Skin of body (tissue), 2 donors: ENCODE data around the gene ZFP36. TPM values are rescaled to one million over a fixed set of nuclear protein-coding genes. Genes with fewer than 3 reads are reported as not detected.

Experiments
- DNase-seq: peaks from one replicate; lab custom pipeline; 2025; lab: John Stamatoyannopoulos, UW
- total RNA-seq: library from RNA; depleted of rRNA; stranded (reverse); fragments of >200 nt; gene quantifications from one replicate; pipeline ENCODE4 v1.2.3, GENCODE V29; 2014

The ZFP36 gene
- total RNA-seq, 1 donor from 2014 or later: 32.1 TPM

GRCh38 chr19:39405958-39406655, 540 bp upstream of the ZFP36 start:
- peak; percentile 71 for DNase-seq

GRCh38 chr19:39407410-39407659, 688 bp downstream of the ZFP36 start:
- DNase-seq: no peak

GRCh38 chr19:39407660-39408391, 1.2 kb downstream of the ZFP36 start:
- DNase-seq: no peak

DNA sequence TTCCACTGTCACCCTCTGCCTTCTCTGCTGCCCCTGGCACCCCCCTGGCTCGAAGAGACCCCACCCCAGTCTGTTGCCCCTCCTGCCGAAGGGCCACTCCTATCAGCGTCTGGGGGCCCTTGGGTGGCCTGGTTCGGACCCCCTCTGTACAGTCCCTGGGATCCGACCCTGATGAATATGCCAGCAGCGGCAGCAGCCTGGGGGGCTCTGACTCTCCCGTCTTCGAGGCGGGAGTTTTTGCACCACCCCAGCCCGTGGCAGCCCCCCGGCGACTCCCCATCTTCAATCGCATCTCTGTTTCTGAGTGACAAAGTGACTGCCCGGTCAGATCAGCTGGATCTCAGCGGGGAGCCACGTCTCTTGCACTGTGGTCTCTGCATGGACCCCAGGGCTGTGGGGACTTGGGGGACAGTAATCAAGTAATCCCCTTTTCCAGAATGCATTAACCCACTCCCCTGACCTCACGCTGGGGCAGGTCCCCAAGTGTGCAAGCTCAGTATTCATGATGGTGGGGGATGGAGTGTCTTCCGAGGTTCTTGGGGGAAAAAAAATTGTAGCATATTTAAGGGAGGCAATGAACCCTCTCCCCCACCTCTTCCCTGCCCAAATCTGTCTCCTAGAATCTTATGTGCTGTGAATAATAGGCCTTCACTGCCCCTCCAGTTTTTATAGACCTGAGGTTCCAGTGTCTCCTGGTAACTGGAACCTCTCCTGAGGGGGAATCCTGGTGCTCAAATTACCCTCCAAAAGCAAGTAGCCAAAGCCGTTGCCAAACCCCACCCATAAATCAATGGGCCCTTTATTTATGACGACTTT, 2.0 kb downstream of the ZFP36 start:
- DNase-seq: no peak

DNA sequence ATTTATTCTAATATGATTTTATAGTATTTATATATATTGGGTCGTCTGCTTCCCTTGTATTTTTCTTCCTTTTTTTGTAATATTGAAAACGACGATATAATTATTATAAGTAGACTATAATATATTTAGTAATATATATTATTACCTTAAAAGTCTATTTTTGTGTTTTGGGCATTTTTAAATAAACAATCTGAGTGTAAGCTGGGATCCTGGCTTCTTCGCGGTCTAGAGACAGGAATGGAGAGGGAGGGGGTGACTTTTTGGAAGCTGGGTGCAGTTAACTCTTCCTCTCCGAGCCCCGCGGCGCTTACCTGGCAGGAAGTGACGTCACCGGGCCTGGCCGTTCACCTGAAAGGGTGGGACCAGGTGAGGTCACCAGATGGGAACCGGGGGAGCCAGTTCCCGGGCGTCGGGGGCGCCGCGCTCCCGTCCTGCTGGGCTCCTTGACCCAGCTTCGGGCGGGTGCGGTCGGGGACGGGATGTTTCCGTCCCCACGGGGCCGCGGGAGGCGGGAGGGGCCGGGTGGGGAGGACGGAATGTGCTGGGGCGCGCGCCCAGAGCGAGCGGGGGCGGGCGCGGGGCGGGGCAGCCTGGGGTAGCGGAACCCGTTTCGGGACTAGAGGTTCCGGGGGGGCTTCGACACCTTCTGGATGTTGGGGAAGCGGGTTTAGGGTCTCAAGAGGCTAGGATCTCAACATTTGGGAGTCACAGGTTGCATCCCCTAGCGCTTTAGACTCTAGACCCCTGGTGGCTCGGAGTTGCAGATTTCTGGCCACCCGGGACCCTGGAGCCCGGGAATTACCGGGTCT, 2.8 kb downstream of the ZFP36 start:
- DNase-seq: peak; percentile 86

- DNase-seq: peak; percentile 78
Observed at GRCh38 chr19:39410017-39410830, 3.6 kb downstream of the ZFP36 start.

GRCh38 chr19:39410831-39411080, 4.1 kb downstream of the ZFP36 start:
- DNase-seq: no peak

GRCh38 chr19:39411081-39411831, 4.6 kb downstream of the ZFP36 start:
- peak; percentile 66 for DNase-seq

DNA sequence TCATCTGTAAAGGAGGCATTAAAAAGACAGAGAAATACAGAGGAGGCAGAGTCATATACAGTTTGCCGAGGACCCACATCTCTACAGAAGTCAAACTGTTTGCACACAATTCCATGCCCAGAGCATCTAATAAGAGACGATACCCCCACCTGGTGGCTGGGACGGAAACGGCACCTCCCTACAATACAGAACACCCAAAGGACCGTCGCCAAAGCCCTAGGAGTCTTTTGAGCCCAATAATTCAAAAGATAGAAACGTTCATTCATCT, 5.1 kb downstream of the ZFP36 start:
- peak; percentile 97 for DNase-seq

GRCh38 chr19:39412100-39412866, 5.6 kb downstream of the ZFP36 start, which contains the start of gene PLEKHG2:
TSS of gene PLEKHG2 (plus strand) at chr19:39412669. CDS start at chr19:39414087, 1,418 bp downstream.
- peak; percentile 100 for DNase-seq

GRCh38 chr19:39412867-39413271, 6.2 kb downstream of the ZFP36 start:
- DNase-seq: no peak

DNA sequence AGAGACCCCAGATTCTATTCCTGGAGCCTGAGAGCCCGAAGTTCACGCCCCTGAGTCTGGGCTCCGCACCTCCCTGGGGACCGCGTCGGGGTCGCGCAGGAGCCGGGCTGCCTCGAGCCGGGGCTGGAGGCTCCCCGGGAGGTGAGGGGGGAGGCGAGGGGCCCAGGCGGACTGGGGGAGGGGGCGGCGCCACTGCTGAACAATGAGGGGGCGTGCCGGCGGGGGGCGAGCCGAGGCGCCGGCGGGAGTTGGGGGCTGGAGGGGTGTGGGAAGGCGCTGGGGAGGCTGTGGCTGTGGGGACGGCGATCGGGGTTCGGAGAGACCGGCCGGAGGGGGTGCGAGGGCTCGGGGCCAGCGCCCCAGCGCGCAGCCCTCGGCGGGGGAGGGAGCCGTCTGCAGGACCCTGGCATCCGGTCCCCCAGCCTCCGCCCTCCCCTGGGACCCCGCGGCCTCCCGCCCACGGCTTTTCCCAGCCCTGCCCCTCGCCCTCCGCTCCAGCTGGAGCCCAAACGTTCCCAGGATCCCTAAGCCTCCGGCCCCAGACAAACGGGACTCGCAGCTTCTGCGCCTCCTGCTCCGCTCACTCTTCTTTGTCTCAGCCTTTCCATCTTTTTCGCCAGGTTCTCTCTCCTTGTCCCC, 6.7 kb downstream of the ZFP36 start:
- DNase-seq: peak; percentile 87

- DNase-seq: no peak
Observed at GRCh38 chr19:39413911-39414608, 7.4 kb downstream of the ZFP36 start.

- DNase-seq: no peak
Observed at GRCh38 chr19:39415111-39416046, 8.7 kb downstream of the ZFP36 start.

GRCh38 chr19:39416152-39417120, 9.8 kb downstream of the ZFP36 start:
- no peak for DNase-seq
